Thyroid gland (tissue), 4 donors: ENCODE measurements around the gene TMEM236. TPM values are rescaled to one million over a fixed set of nuclear protein-coding genes. Genes with fewer than 3 reads are reported as not detected.

Experiments used
- DNase-seq, 2 donors: peaks; one replicate each; pipeline ENCODE4 v3.0.0-alpha.2; 2019
- H3K27ac ChIP-seq, 3 donors: fragments of 200-600 bp; sonication (generic); 1 replicate in 2 of 3; 2 replicates in 1 of 3; pipeline ENCODE4 v1.5.1; 2016 to 2019; ENCODE audit warnings: mild to moderate bottlenecking in 1 of 3, moderate library complexity in 1 of 3
- H3K27me3 ChIP-seq: fragments of 200-600 bp; sonication (generic); one replicate; pipeline ENCODE4 v1.5.1; 2019
- H3K36me3 ChIP-seq, 2 donors: fragments of 200-600 bp; sonication (generic); one replicate each; pipeline ENCODE4 v1.5.1; 2016 to 2019
- H3K4me1 ChIP-seq, 2 donors: fragments of 200-600 bp; sonication (generic); one replicate each; pipeline ENCODE4 v1.5.1; 2017 to 2019
- H3K4me3 ChIP-seq, 3 donors: fragments of 200-600 bp; sonication (generic); replicated peaks in 1 of 3; 1 replicate in 2 of 3; 2 replicates in 1 of 3; pipeline ENCODE4 v1.5.1; 2016; ENCODE audit warnings: mild to moderate bottlenecking in 1 of 3
- H3K9me3 ChIP-seq: fragments of 200-600 bp; sonication (generic); one replicate; pipeline ENCODE4 v1.5.1; 2017
- CTCF ChIP-seq, 6 experiments: fragments of 200-600 bp in 3 of 6; fragments of 450-650 bp in 3 of 6; sonication (generic) in 3 of 6; IDR thresholded peaks; one replicate each; pipeline ENCODE4 v1.5.1; 2016 to 2019; ENCODE audit warnings: antibody characterized with exemption in 6 of 6, mild to moderate bottlenecking in 2 of 6, inconsistent platforms in 1 of 6, moderate library complexity in 1 of 6
- POLR2A ChIP-seq, 2 donors: fragments of 450-650 bp; IDR thresholded peaks; one replicate each; pipeline ENCODE4 v1.6.1; 2017; ENCODE audit warnings: antibody characterized with exemption in 2 of 2, mild to moderate bottlenecking in 2 of 2, moderate library complexity in 1 of 2
- WGBS, 2 donors: methylation state at CpG; one replicate each; pipeline ENCODE4 v1.1.5; 2017; 5-methylcytosine and 5-hydroxymethylcytosine counted together
- intact Hi-C: fragments of 100-400 bp; cut with DNase I; formaldehyde crosslinking; loops from one replicate; pipeline ENCODE4 v1.15.1; 2023
- total RNA-seq, 4 donors: library from RNA; depleted of rRNA; stranded (reverse); fragments of >200 nt; gene quantifications; one replicate each; pipeline ENCODE4 v1.2.3, GENCODE V29; 2016

The TMEM236 gene
- total RNA-seq, 4 donors from 2014 or later: 0.21 to 1.3 (median 0.48) TPM

- Histone ChIP-seq H3K27me3 (no peaks in the 10 kb centered on the region), H3K36me3 (no peaks in the 10 kb centered on the region), H3K9me3 (no peaks in the 10 kb centered on the region), H3K27ac (no peak overlapping the region), H3K4me1 (no peaks in the 10 kb centered on the region), H3K4me3 (no peak overlapping the region)
- 81 to 83% methylated on average over 3 of the region's 3 CpGs for WGBS, 2 donors
- DNase-seq: no peak
- intact Hi-C loops: no loop called here
- TF ChIP-seq CTCF (IDR thresholded peaks at IDR 0.05) (no peak), POLR2A (IDR thresholded peaks at IDR 0.05) (no peak)
Observed at GRCh38 chr10:17784688-17785087, 32.7 kb downstream of the TMEM236 start.

GRCh38 chr10:17785276-17785930 is 33.4 kb downstream of the TMEM236 start:
- peak in 1 of 2 donors; percentile 4 for DNase-seq
- 84 to 91% methylated on average over 5 of the region's 5 CpGs for WGBS, 2 donors
- H3K4me3 ChIP-seq: no peak overlapping the region
- H3K9me3 ChIP-seq: no peaks in the 10 kb centered on the region
- no peaks in the 10 kb centered on the region for H3K27me3 ChIP-seq
- TF ChIP-seq POLR2A (IDR thresholded peaks at IDR 0.05) (no peak), CTCF (IDR thresholded peaks at IDR 0.05) (no peak)
- H3K27ac ChIP-seq: no peak overlapping the region
- no peaks in the 10 kb centered on the region for H3K4me1 ChIP-seq
- H3K36me3 ChIP-seq: no peaks in the 10 kb centered on the region
- intact Hi-C loops: no loop called here

GRCh38 chr10:17787087-17787961 is 35.3 kb downstream of the TMEM236 start:
- no peak for DNase-seq
- TF ChIP-seq CTCF (IDR thresholded peaks at IDR 0.05): no peak
- no peak overlapping the region for H3K4me3 ChIP-seq
- H3K27ac ChIP-seq: no peak overlapping the region
- intact Hi-C loops: no loop called here
- no peaks in the 10 kb centered on the region for H3K4me1 ChIP-seq
- WGBS, 2 donors: 88 to 90% methylated on average over 12 to 13 of the region's 13 CpGs
- no peaks in the 10 kb centered on the region for H3K27me3 ChIP-seq
- no peaks in the 10 kb centered on the region for H3K36me3 ChIP-seq
- no peaks in the 10 kb centered on the region for H3K9me3 ChIP-seq

- DNase-seq: no peak
- no peak overlapping the region for H3K27ac ChIP-seq
- no peaks in the 10 kb centered on the region for H3K4me1 ChIP-seq
- 99 to 100% methylated on average over 2 of the region's 2 CpGs for WGBS, 2 donors
- no peaks in the 10 kb centered on the region for H3K9me3 ChIP-seq
- intact Hi-C loops: no loop called here
- H3K27me3 ChIP-seq: no peaks in the 10 kb centered on the region
- H3K4me3 ChIP-seq: no peak overlapping the region
- TF ChIP-seq POLR2A (IDR thresholded peaks at IDR 0.05): no peak
- no peak for TF ChIP-seq CTCF (IDR thresholded peaks at IDR 0.05)
- H3K36me3 ChIP-seq: no peaks in the 10 kb centered on the region
Observed at GRCh38 chr10:17788646-17789045, 36.6 kb downstream of the TMEM236 start.

GRCh38 chr10:17789396-17789795 is 37.4 kb downstream of the TMEM236 start:
- 86 to 94% methylated on average over 7 of the region's 7 CpGs for WGBS, 2 donors
- Histone ChIP-seq H3K36me3 (no peaks in the 10 kb centered on the region), H3K27me3 (no peaks in the 10 kb centered on the region), H3K4me3 (no peak overlapping the region), H3K9me3 (no peaks in the 10 kb centered on the region), H3K27ac (no peak overlapping the region), H3K4me1 (no peaks in the 10 kb centered on the region)
- no peak for DNase-seq
- TF ChIP-seq POLR2A (IDR thresholded peaks at IDR 0.05): no peak
- no peak for TF ChIP-seq CTCF (IDR thresholded peaks at IDR 0.05)
- intact Hi-C loops: no loop called here
